Testis (tissue), 3 donors: Measurements from ENCODE around the gene OVOL1. TPM values are rescaled to one million over a fixed set of nuclear protein-coding genes. Genes with fewer than 3 reads are reported as not detected.
A peak's percentile ranks its signal among the peaks of the same experiment; 100 is the strongest.

Source experiments
- DNase-seq: peaks from one replicate; pipeline ENCODE4 v3.0.0-alpha.2; 2019
- H3K27ac ChIP-seq, 2 donors: fragments of 200-600 bp; sonication (generic); one replicate each; pipeline ENCODE4 v1.5.1; 2019
- H3K27me3 ChIP-seq: fragments of 200-600 bp; sonication (generic); one replicate; pipeline ENCODE4 v1.5.1; 2019
- H3K36me3 ChIP-seq: fragments of 200-600 bp; sonication (generic); one replicate; pipeline ENCODE4 v1.5.1; 2017; ENCODE audit warnings: low read depth; ENCODE audit errors: missing control alignments
- H3K4me1 ChIP-seq: fragments of 200-600 bp; sonication (generic); one replicate; pipeline ENCODE4 v1.5.1; 2019
- H3K4me3 ChIP-seq, 2 donors: fragments of 200-600 bp; sonication (generic); one replicate each; pipeline ENCODE4 v1.5.1; 2017 to 2019
- H3K9me3 ChIP-seq: fragments of 200-600 bp; sonication (generic); one replicate; pipeline ENCODE4 v1.5.1; 2017
- POLR2A ChIP-seq: fragments of 450-650 bp; IDR thresholded peaks from one replicate; pipeline ENCODE4 v1.6.1; 2017; ENCODE audit warnings: antibody characterized with exemption, mild to moderate bottlenecking, moderate library complexity
- WGBS, 2 donors: methylation state at CpG; one replicate each; pipeline ENCODE4 v1.1.5; 2018; 5-methylcytosine and 5-hydroxymethylcytosine counted together
- intact Hi-C: fragments of 100-400 bp; cut with DNase I; formaldehyde crosslinking; loops from one replicate; pipeline ENCODE4 v1.15.1; 2023; ENCODE audit warnings: low total_unique reads
- polyA plus RNA-seq: library from polyadenylated mRNA; stranded (reverse); fragments of 350-450 nt; fragmentation: Illumina TruSeq; extraction: RNeasy Lipid Tissue Mini Kit (QIAGEN cat#74804); gene quantifications from one replicate; pipeline ENCODE4 v1.2.3, GENCODE V29; 2014; ENCODE audit warnings: low read depth, low replicate concordance; ENCODE audit not compliant: insufficient read depth
- total RNA-seq, 2 donors: library from RNA; depleted of rRNA; stranded (reverse); fragments of >200 nt; gene quantifications; one replicate each; pipeline ENCODE4 v1.2.3, GENCODE V29; 2016
- TF ChIP-seq, protein P1 (sequence below), 3 experiments: fragments of 450-650 bp in 2 of 3; fragments of 200-600 bp in 1 of 3; sonication (generic) in 1 of 3; IDR thresholded peaks; one replicate each; pipeline ENCODE4 v1.5.1; 2016 to 2019; ENCODE audit warnings: antibody characterized with exemption in 3 of 3, mild to moderate bottlenecking in 2 of 3, moderate library complexity in 1 of 3

OVOL1 gene
- total and polyA plus RNA-seq, 3 donors from 2014 or later, result 27.6 to 72.4 (median 33.9) TPM

DNA sequence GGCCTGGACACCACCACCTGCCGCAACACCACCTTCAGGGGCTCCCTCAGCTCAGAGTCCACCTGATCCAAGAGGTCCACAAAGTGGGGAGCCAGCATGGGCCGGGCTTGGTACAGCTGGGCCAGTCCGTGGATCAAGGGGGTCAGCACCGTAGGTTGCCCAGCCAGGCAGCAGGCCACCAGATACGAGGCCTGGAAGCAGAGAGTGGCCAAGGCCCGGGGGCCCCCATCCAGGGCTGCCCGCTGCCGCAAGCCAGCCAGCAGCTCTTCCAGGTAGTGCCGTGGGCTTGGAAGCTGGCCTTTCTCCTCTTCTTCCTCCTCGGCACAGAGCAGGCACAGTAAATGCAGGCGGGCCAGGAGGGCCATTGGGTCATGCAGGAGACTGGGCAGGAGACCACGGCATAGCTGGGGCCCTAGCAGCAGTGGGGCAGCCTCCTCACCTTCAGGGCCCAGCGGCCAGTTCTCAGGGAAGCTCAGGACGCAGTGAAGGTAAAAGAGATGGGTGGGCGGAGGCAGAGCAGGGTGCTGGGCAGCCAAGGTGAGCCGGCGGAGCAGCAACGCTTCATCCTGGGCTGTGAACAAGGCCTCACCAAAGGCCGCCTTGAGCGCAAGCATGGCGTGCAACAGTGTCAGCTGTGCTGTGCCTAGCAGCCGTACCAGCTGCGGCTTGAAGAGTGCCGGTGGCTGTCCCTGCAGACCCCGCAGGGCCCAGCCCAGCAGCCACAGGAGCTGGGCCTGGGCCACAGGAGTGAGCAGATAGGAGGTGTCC, 7.8 kb upstream of the OVOL1 start:
- H3K9me3 ChIP-seq, result no peaks in the 10 kb centered on the region
- TF ChIP-seq POLR2A, result no peak
- TF ChIP-seq, protein P1, sequence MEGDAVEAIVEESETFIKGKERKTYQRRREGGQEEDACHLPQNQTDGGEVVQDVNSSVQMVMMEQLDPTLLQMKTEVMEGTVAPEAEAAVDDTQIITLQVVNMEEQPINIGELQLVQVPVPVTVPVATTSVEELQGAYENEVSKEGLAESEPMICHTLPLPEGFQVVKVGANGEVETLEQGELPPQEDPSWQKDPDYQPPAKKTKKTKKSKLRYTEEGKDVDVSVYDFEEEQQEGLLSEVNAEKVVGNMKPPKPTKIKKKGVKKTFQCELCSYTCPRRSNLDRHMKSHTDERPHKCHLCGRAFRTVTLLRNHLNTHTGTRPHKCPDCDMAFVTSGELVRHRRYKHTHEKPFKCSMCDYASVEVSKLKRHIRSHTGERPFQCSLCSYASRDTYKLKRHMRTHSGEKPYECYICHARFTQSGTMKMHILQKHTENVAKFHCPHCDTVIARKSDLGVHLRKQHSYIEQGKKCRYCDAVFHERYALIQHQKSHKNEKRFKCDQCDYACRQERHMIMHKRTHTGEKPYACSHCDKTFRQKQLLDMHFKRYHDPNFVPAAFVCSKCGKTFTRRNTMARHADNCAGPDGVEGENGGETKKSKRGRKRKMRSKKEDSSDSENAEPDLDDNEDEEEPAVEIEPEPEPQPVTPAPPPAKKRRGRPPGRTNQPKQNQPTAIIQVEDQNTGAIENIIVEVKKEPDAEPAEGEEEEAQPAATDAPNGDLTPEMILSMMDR (IDR thresholded peaks at IDR 0.05), result no peak
- intact Hi-C loops, result no loop called here
- 87% methylated on average over 25 of the region's 25 CpGs; no CpG with 5 or more reads in 1 of the 2 donors for WGBS, 2 donors
- H3K36me3 ChIP-seq, result no peaks in the 10 kb centered on the region
- H3K4me3 ChIP-seq, result peak overlapping the region in 1 of 2 donors; percentile 85
- H3K27me3 ChIP-seq, result no peaks in the 10 kb centered on the region
- no peak overlapping the region for H3K27ac ChIP-seq
- DNase-seq, result no peak
- peaks cover 4% of the 10 kb centered on the region for H3K4me1 ChIP-seq

- Histone ChIP-seq H3K36me3 (no peaks in the 10 kb centered on the region), H3K9me3 (no peaks in the 10 kb centered on the region), H3K27me3 (no peaks in the 10 kb centered on the region), H3K4me1 (peaks cover 4% of the 10 kb centered on the region), H3K4me3 (peak overlapping the region; percentile 76 to 85), H3K27ac (peak overlapping the region in 1 of 2 donors; percentile 51)
- intact Hi-C loops, result no loop called here
- DNase-seq, result no peak
- TF ChIP-seq, protein P1 (IDR thresholded peaks at IDR 0.05), result no peak
- no peak for TF ChIP-seq POLR2A
- WGBS, 2 donors, result 87 to 91% methylated on average over 6 to 12 of the region's 12 CpGs
These were observed 7.3 kb upstream of the OVOL1 start for GRCh38 chr11:65779669-65779918.

DNA sequence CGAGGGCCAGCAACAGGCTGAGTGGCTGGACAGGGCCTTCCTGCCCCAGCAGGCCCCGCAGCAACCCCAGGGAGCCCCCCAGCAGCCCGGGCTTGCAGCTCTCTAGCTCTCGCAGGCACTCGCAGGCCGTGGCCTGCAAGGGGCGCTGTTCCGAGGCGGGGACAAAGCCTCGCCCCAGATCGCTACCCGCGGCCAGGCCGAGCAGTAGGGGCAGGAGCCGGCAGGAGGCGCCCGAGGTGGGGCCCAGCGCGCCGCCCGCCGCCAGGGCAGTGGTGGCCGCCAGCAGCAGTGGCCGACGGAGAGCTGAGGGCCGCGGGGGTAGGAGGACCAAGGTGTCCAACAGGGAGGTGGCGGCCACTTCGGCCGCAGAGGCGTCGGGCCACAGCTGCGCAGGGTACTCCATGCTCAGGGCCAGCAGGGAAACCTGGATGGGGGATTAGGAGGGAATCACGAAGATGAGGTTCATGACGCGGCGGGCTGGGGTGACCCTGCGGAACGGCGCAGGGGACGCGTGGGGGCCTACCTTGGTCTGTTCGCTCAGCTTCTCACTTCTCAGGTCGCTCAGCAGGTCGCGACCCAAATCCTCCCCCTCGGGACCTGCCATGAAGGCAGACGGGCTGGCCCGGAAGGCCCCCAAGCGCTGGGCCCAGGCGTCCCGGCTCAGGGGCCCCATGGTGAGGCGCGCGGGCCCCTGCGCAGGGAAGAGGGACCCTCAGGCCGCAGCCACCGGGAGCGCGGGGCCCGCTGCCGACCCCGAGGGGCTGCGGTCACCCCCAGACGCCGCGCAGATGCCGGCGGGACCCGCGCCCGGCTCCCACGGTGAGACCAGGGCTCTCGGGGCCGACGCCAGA, 6.7 kb upstream of the OVOL1 start:
- H3K36me3 ChIP-seq, result no peaks in the 10 kb centered on the region
- intact Hi-C loops, result no loop called here
- DNase-seq, result peak; percentile 75
- H3K27me3 ChIP-seq, result no peaks in the 10 kb centered on the region
- H3K9me3 ChIP-seq, result no peaks in the 10 kb centered on the region
- TF ChIP-seq, protein P1 (IDR thresholded peaks at IDR 0.05), result peak; percentile 79 to 84 (median 82)
- no peak for TF ChIP-seq POLR2A
- WGBS, 2 donors, result 9 to 10% methylated on average over 10 to 51 of the region's 76 CpGs
- H3K4me1 ChIP-seq, result peaks cover 4% of the 10 kb centered on the region
- H3K27ac ChIP-seq, result peak overlapping the region in 1 of 2 donors; percentile 51
- peak overlapping the region; percentile 76 to 85 for H3K4me3 ChIP-seq

DNA sequence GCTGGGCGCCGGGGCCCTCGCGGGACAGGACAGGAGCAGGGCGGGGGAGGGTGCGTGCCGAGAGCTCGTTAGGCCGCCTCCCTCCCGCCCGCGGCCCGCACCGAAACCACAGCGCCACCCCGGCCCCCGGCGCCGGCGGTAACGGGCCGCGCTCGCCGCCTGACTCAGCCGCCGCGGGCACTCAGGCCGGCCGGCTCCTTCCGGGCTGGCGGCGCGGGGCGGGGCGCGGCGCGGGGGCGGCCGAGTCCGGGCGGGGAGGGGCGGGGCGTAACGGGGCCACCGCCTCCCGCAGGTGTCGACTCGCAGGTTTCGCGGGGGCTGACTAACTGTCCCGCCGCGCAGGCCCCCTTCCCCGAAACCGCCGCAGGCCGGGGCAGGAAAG, 6.1 kb upstream of the OVOL1 start, which contains the start of gene AP5B1:
TSS of gene AP5B1 (minus strand) at position 207 of the 382 bp plus-strand sequence. CDS start 385 bp downstream, outside the sequence.
- Histone ChIP-seq H3K36me3 (no peaks in the 10 kb centered on the region), H3K27me3 (no peaks in the 10 kb centered on the region), H3K9me3 (no peaks in the 10 kb centered on the region), H3K4me1 (peaks cover 4% of the 10 kb centered on the region), H3K4me3 (peak within 1 kb of the TSS; percentile 76 to 85), H3K27ac (peak within 1 kb of the TSS in 1 of 2 donors; percentile 51)
- WGBS, 2 donors, result no CpG with 5 or more reads among the region's 59 CpGs
- intact Hi-C loops, result no loop called here
- TF ChIP-seq, protein P1 (IDR thresholded peaks at IDR 0.05), result no peak
- no peak for TF ChIP-seq POLR2A
- peak; percentile 50 for DNase-seq
